GM18505 (cell line): Measurements from ENCODE around the gene MAPK12.

Source experiments
- ATAC-seq: cut with Tn5 transposase; IDR thresholded peaks from one replicate; pipeline ENCODE4 v1.9.1; 2021; ENCODE audit not compliant: unreplicated experiment
- POLR2A ChIP-seq: IDR thresholded peaks from 4 replicates; pipeline ENCODE4 v1.6.1; 2011; ENCODE audit warnings: borderline replicate concordance; ENCODE audit not compliant: insufficient read depth, insufficient read length; ENCODE audit errors: extremely low read depth

The MAPK12 gene

DNA sequence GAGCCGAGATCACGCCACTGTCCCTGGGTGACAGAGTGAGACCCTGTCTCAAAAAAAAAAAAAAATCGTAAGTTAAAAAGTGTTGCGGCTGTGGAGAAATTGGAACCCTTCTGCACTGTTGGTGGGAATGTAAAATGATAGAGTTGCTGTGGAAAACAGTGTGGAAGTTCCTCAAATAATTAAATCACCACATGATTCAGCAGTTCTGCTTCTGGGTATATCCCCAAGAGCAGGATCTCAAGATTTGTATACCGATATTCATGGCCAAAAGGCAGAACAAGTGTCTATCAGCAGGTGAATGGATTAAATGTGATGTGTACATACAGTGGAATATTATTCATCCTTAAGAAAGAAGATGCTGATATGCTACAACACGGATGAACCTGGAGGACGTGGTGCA, 56.9 kb downstream of the MAPK12 start:
- TF ChIP-seq POLR2A, result no peak
- ATAC-seq, result no peak

DNA sequence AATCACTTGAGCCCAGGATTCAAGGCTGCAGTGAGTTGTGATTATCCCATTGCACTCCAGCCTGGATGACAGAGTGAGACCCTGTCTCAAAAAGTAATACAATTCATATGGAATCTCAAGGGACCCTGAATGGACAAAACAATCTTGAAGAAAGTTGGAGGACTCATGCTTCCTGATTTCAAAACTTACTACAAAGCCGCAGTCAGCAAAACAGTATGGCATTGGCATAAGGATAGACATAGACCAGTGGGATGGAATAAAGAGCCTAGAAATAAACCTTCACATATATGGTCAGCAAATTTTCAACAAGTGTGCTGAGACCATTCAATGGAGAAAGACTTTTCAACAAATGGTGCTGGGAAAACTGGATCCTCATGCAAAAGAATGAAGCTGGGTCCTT, 58.2 kb downstream of the MAPK12 start:
- ATAC-seq, result no peak
- no peak for TF ChIP-seq POLR2A
